Stimulated activated naive CD8-positive, alpha-beta T cell treated with anti-CD3 and anti-CD28 coated beads, Interleukin-15, amount 100 ng/mL, for 72 hours (primary cell): ENCODE measurements around the gene FOXC2.
A peak's percentile ranks its signal among the peaks of the same experiment; 100 is the strongest.

Experiments
- ATAC-seq: fragments of 150-1000 bp; cut with Tn5 transposase; 2 replicates; pipeline ENCODE4 v1.10.0; 2021; ENCODE audit warnings: mild to moderate bottlenecking, moderate library complexity
- DNase-seq, 2 donors: peaks; one replicate each; pipeline ENCODE4 v3.0.0; 2021 to 2022
- H3K27ac Mint-ChIP-seq, 2 donors: one replicate each; pipeline ENCODE4 v1.8.0; 2022; ENCODE audit warnings: mild to moderate bottlenecking in 2 of 2, mixed read lengths in 2 of 2, moderate library complexity in 2 of 2
- H3K27me3 Mint-ChIP-seq: one replicate; pipeline ENCODE4 v1.8.0; 2022; ENCODE audit warnings: mixed read lengths
- H3K4me1 Mint-ChIP-seq: one replicate; pipeline ENCODE4 v1.8.0; 2022; ENCODE audit warnings: mild to moderate bottlenecking, mixed read lengths
- H3K4me3 Mint-ChIP-seq, 2 donors: one replicate each; pipeline ENCODE4 v1.8.0; 2022; ENCODE audit warnings: mild to moderate bottlenecking in 2 of 2, mixed read lengths in 2 of 2, moderate library complexity in 1 of 2
- H3K9me3 Mint-ChIP-seq, 2 donors: one replicate each; pipeline ENCODE4 v1.8.0; 2022; ENCODE audit warnings: mixed read lengths in 2 of 2

The FOXC2 gene

GRCh38 chr16:86562356-86562755, 4.3 kb upstream of the FOXC2 start:
- Mint-ChIP-seq H3K27ac (no peak overlapping the region), H3K4me3 (no peak overlapping the region), H3K4me1 (peaks cover 20% of the 10 kb centered on the region), H3K27me3 (peaks cover 57% of the 10 kb centered on the region), H3K9me3 (no peaks in the 10 kb centered on the region)
- no peak for ATAC-seq
- DNase-seq = no peak

DNA sequence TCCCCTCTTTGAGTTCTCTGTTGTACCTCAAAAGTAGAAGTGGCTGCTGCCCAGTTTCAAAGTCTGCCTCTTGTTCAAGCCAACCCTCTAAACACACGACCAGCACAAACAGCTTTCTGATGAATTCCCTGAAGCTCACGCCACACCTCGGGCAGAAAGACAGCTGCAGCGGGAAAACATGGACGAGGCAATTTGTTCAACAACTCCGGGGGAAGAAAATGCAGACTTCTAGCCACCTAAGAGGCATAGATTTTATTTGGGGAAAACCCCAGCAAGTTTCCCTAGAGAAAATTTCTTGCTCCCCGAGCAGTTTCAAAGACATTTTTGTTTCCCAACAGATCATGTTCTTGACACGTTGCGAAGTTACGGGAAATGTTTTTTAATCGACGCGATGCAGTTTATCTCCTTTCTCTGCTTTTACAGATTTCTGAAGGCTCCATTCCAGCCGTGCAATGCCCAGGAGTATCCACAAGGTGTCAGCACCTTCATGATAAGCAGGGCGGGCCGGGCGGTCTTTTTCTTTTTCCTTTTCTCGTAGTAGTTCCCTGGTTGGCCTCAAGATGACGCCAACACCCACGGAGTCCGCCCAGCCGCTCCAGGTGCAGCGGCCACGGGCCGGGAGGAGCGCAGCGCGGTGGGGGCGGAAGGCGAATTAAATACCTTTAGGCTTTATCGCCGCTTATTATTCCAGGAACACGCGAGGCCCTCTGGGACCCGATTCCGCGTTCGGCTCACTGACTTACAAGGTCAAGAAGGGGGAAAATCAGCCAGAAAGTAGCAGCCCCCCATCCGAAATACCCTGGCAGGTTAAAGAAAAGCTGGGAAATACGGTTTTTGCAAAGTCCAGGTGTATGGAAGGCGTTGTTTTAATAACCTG, 2.9 kb upstream of the FOXC2 start:
- peaks cover 23% of the 10 kb centered on the region for H3K4me1 Mint-ChIP-seq
- peaks cover 66% of the 10 kb centered on the region for H3K27me3 Mint-ChIP-seq
- DNase-seq = peak; percentile 82 to 84
- peak; percentile 79 for ATAC-seq
- no peaks in the 10 kb centered on the region for H3K9me3 Mint-ChIP-seq
- H3K27ac Mint-ChIP-seq = no peak overlapping the region
- H3K4me3 Mint-ChIP-seq = no peak overlapping the region

DNA sequence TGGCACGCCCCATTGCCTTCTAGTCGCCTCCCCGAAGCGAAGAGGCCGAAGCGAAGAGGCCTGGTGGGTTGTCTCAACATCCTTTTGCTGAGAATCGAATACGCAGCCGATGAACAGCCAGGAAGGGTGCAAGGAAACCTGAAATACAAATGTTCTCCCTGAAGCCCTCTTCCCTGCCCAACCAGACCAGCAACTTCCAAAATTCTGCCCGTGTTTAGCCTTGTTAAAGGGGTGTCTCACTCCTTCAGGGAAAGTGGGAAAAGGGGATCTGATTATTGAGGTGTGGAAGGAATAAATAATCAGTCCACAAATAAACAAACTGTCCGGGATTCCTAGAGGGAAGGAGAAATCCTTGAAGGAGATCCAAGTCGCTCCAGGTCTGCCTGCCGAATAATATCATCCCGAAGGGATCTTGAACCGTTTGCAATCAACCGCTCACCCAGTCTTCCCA, 1.4 kb upstream of the FOXC2 start:
- no peaks in the 10 kb centered on the region for H3K9me3 Mint-ChIP-seq
- no peak overlapping the region for H3K27ac Mint-ChIP-seq
- ATAC-seq (no peak), DNase-seq (no peak)
- H3K4me1 Mint-ChIP-seq = peaks cover 23% of the 10 kb centered on the region
- peak overlapping the region in 1 of 2 donors; percentile 15 for H3K4me3 Mint-ChIP-seq
- peaks cover 77% of the 10 kb centered on the region for H3K27me3 Mint-ChIP-seq

DNA sequence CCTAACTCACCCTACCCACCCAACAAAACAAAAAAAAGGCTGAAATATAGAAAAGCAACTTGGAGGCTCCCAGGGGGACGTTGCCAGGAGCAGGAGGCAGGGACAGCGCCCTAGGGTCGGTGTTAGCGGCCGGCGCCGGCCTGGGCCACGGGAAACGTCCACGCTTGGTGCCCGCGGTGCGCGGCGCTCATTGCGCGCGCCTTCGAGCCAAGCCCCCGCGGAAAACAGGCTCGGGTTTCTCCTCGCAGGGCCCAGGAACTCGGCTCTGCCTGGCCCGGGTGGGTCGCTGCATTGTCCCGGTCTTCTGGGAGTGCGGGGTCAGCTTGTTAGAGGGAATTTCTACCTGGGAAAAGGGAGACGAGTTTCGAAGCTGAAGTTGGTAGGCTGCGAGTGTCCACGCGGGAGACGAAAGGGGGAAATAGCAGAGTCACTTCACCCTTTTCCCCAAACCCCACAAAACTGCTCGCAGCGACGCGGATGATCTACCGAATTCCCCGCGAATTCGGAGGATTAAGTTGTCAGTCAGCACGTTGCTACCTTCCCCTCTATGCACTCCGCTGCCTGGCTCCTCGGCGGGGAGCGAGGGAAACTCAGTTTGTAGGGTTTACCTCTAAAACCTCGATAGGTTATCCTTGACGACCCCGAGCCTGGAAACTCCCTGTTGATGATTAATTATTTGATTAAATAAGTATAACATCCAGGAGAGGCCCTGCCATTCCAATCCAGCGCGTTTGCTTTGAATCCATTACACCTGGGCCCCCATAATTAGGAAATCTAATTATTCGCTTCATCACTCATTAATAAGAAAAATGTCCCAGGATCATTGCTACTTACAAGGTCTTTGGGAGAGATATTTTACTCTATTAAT, 751 bp upstream of the FOXC2 start:
- peaks cover 77% of the 10 kb centered on the region for H3K27me3 Mint-ChIP-seq
- peak overlapping the region in 1 of 2 donors; percentile 15 for H3K4me3 Mint-ChIP-seq

GRCh38 chr16:86566966-86567700, 504 bp downstream of the FOXC2 start:
- H3K9me3 Mint-ChIP-seq = no peaks in the 10 kb centered on the region
- H3K27ac Mint-ChIP-seq = peak overlapping the region in 1 of 2 donors; percentile 19
- peak in 1 of 2 donors; percentile 15 for DNase-seq
- peak; percentile 22 for ATAC-seq
- peaks cover 23% of the 10 kb centered on the region for H3K4me1 Mint-ChIP-seq
- H3K4me3 Mint-ChIP-seq = peak overlapping the region; percentile 29 to 58
- peaks cover 82% of the 10 kb centered on the region for H3K27me3 Mint-ChIP-seq

More for the DNA sequence above, 751 bp upstream of the FOXC2 start:
- no peak overlapping the region for H3K27ac Mint-ChIP-seq
- no peak for DNase-seq
- ATAC-seq = no peak
- no peaks in the 10 kb centered on the region for H3K9me3 Mint-ChIP-seq
- peaks cover 23% of the 10 kb centered on the region for H3K4me1 Mint-ChIP-seq

GRCh38 chr16:86567701-86568581, 1.3 kb downstream of the FOXC2 start:
- peaks cover 87% of the 10 kb centered on the region for H3K27me3 Mint-ChIP-seq
- H3K27ac Mint-ChIP-seq = peak overlapping the region in 1 of 2 donors; percentile 19
- H3K4me3 Mint-ChIP-seq = peak overlapping the region; percentile 29 to 58
- H3K4me1 Mint-ChIP-seq = peaks cover 23% of the 10 kb centered on the region
- ATAC-seq = no peak
- DNase-seq = peak in 1 of 2 donors; percentile 8
- no peaks in the 10 kb centered on the region for H3K9me3 Mint-ChIP-seq

DNA sequence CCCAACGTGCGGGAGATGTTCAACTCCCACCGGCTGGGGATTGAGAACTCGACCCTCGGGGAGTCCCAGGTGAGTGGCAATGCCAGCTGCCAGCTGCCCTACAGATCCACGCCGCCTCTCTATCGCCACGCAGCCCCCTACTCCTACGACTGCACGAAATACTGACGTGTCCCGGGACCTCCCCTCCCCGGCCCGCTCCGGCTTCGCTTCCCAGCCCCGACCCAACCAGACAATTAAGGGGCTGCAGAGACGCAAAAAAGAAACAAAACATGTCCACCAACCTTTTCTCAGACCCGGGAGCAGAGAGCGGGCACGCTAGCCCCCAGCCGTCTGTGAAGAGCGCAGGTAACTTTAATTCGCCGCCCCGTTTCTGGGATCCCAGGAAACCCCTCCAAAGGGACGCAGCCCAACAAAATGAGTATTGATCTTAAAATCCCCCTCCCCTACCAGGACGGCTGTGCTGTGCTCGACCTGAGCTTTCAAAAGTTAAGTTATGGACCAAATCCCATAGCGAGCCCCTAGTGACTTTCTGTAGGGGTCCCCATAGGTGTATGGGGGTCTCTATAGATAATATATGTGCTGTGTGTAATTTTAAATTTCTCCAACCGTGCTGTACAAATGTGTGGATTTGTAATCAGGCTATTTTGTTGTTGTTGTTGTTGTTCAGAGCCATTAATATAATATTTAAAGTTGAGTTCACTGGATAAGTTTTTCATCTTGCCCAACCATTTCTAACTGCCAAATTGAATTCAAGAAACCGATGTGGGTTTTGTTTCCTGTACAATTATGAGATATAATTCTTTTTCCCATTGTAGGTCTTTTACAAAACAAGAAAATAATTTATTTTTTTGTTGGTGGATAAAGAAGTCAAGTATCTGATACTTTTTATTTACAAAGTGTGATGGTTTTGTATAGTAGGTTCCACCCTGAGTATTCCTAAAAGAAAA, 2.3 kb downstream of the FOXC2 start:
- Mint-ChIP-seq H3K27ac (peak overlapping the region in 1 of 2 donors; percentile 76), H3K4me3 (peak overlapping the region in 1 of 2 donors; percentile 51), H3K4me1 (peaks cover 15% of the 10 kb centered on the region), H3K27me3 (peaks cover 88% of the 10 kb centered on the region), H3K9me3 (no peaks in the 10 kb centered on the region)
- ATAC-seq (no peak), DNase-seq (no peak)

DNA sequence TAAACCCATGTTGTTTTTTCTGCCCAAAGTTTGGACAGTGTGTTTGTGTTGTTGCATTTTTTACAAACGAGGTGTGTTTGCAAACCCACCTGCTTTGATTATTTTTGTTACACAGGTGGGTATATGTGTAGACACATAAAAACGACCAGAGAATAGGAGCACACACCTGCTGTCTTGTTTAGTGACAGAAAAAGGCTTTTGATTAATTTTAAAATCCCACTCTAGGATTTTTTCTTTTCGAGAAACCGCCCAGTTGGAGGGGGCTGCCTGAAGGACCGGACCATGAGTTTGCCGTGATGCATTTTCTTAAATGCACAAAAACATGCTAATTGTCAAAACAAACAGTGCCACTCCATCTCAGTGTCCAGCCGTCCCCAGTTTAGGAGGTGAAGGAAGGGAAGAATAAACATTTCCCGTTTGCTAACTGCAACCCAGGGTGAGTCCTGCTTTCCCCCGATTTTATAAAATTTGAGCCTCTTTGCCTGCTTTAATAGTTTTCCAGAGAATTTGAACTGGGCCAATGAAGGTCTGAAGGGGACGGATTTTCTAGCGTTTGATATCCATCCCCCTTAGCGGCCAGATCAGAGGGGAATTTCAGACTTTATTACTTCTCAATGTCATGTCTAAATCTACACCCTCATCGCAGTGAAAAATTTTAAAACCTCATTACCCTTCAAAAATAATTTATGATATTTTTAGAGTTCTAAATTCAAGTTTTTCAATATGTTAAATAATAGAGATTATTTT, 3.2 kb downstream of the FOXC2 start:
- peaks cover 88% of the 10 kb centered on the region for H3K27me3 Mint-ChIP-seq
- ATAC-seq = no peak
- H3K4me3 Mint-ChIP-seq = no peak overlapping the region

GRCh38 chr16:86570558-86571529, 4.2 kb downstream of the FOXC2 start:
- ATAC-seq = no peak
- peaks cover 8% of the 10 kb centered on the region for H3K4me1 Mint-ChIP-seq
- H3K9me3 Mint-ChIP-seq = no peaks in the 10 kb centered on the region
- H3K27ac Mint-ChIP-seq = no peak overlapping the region
- peaks cover 88% of the 10 kb centered on the region for H3K27me3 Mint-ChIP-seq
- no peak overlapping the region for H3K4me3 Mint-ChIP-seq
- DNase-seq = no peak

More for the DNA sequence above, 3.2 kb downstream of the FOXC2 start:
- Mint-ChIP-seq H3K4me1 (peaks cover 12% of the 10 kb centered on the region), H3K27ac (no peak overlapping the region), H3K9me3 (no peaks in the 10 kb centered on the region)
- no peak for DNase-seq

- Mint-ChIP-seq H3K4me1 (peaks cover 15% of the 10 kb centered on the region), H3K27ac (no peak overlapping the region), H3K4me3 (no peak overlapping the region), H3K9me3 (no peaks in the 10 kb centered on the region), H3K27me3 (peaks cover 91% of the 10 kb centered on the region)
- no peak for DNase-seq
- ATAC-seq = no peak
Measured at GRCh38 chr16:86571530-86571915, 4.9 kb downstream of the FOXC2 start.

DNA sequence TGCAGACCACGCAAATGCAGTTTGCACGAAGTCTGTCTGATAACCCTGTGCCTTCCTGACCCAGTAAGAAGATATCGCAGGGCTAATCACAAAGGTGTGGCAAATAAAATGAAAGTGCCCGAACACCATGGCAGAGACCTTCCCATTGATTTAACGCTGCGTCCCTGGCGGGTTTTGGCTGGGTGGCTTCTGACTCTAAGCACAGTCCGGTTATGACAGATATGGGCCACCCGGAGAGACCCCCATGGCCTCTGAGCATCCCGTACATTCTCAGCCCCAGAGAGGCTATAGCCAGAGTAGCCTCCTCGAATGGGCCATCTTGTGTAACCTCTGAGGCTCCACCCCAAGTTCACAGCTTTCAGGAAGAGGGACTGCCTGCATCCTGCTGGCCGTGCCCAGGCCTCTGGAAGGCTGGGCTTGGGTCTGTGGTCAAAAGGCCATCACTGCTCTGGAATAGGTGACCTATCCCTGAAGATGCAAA, 5.5 kb downstream of the FOXC2 start:
- H3K9me3 Mint-ChIP-seq = no peaks in the 10 kb centered on the region
- H3K4me1 Mint-ChIP-seq = peaks cover 21% of the 10 kb centered on the region
- H3K27ac Mint-ChIP-seq = no peak overlapping the region
- DNase-seq (no peak), ATAC-seq (no peak)
- peaks cover 96% of the 10 kb centered on the region for H3K27me3 Mint-ChIP-seq
- H3K4me3 Mint-ChIP-seq = no peak overlapping the region

- no peak for ATAC-seq
- DNase-seq = no peak
- H3K4me1 Mint-ChIP-seq = peaks cover 18% of the 10 kb centered on the region
- H3K27ac Mint-ChIP-seq = no peak overlapping the region
- H3K4me3 Mint-ChIP-seq = no peak overlapping the region
- peaks cover 96% of the 10 kb centered on the region for H3K27me3 Mint-ChIP-seq
- H3K9me3 Mint-ChIP-seq = no peaks in the 10 kb centered on the region
Measured at GRCh38 chr16:86572606-86573005, 6.0 kb downstream of the FOXC2 start.
